Stimulated activated CD4-positive, alpha-beta T cell treated with anti-CD3 and anti-CD28 coated beads, Interleukin-12 subunit alpha, Interleukin-12 subunit beta, amount 100 ng/mL, for 4 hours (primary cell): Measurements from ENCODE around the gene IGSF23.
"Not testable (repeated sequence)": the region's sequence is repeated elsewhere in the genome, so short reads cannot be mapped to it uniquely, and the experiment has no call there.

Experiments used
- DNase-seq: peaks from one replicate; pipeline ENCODE4 v3.0.0-alpha.2; 2020

The IGSF23 gene

GRCh38 chr19:44617110-44617880 lies 3.9 kb downstream of the IGSF23 start:
- no peak for DNase-seq

GRCh38 chr19:44618640-44619357 lies 5.4 kb downstream of the IGSF23 start:
- DNase-seq = no peak

- no peak for DNase-seq
Observed at GRCh38 chr19:44620667-44621066, 7.3 kb downstream of the IGSF23 start.

- DNase-seq = no peak
Observed at GRCh38 chr19:44621367-44621766, 8.0 kb downstream of the IGSF23 start.

GRCh38 chr19:44623080-44623479 lies 9.7 kb downstream of the IGSF23 start:
- no peak for DNase-seq

GRCh38 chr19:44623626-44624025 lies 10.3 kb downstream of the IGSF23 start:
- DNase-seq = no peak

GRCh38 chr19:44624840-44625354 lies 11.5 kb downstream of the IGSF23 start:
- DNase-seq = no peak

- not testable (repeated sequence) for DNase-seq
Observed at GRCh38 chr19:44625637-44626036, 12.3 kb downstream of the IGSF23 start.

GRCh38 chr19:44626048-44626624 lies 12.8 kb downstream of the IGSF23 start:
- no peak for DNase-seq

GRCh38 chr19:44627631-44628030 lies 14.3 kb downstream of the IGSF23 start:
- DNase-seq = no peak

GRCh38 chr19:44628793-44629192 lies 15.4 kb downstream of the IGSF23 start:
- no peak for DNase-seq

GRCh38 chr19:44631611-44632010 lies 18.2 kb downstream of the IGSF23 start:
- DNase-seq = not testable (repeated sequence)

GRCh38 chr19:44634058-44634457 lies 20.7 kb downstream of the IGSF23 start:
- not testable (repeated sequence) for DNase-seq

- DNase-seq = no peak
Observed at GRCh38 chr19:44634785-44635184, 21.4 kb downstream of the IGSF23 start.

GRCh38 chr19:44635581-44636438 lies 22.4 kb downstream of the IGSF23 start:
- no peak for DNase-seq

GRCh38 chr19:44636439-44637389 lies 23.4 kb downstream of the IGSF23 start:
- DNase-seq = no peak

GRCh38 chr19:44637390-44637764 lies 24.0 kb downstream of the IGSF23 start:
- DNase-seq = no peak

- no peak for DNase-seq
Observed at GRCh38 chr19:44640518-44640917, 27.2 kb downstream of the IGSF23 start.

GRCh38 chr19:44641501-44642265 lies 28.3 kb downstream of the IGSF23 start:
- DNase-seq = no peak

- no peak for DNase-seq
Observed at GRCh38 chr19:44642377-44642776, 29.0 kb downstream of the IGSF23 start.
